Esophagus muscularis mucosa (tissue), 4 donors: ENCODE results near the gene RIC8B.

Experiments used
- CTCF ChIP-seq, 3 experiments: fragments of 200-600 bp in 2 of 3; fragments of 450-650 bp in 1 of 3; sonication (generic) in 2 of 3; IDR thresholded peaks; one replicate each; pipeline ENCODE4 v1.5.1; 2017 to 2019; ENCODE audit warnings: antibody characterized with exemption in 3 of 3, mild to moderate bottlenecking in 2 of 3, moderate library complexity in 1 of 3
- EP300 ChIP-seq: sonication (generic); formaldehyde crosslinking; IDR thresholded peaks from one replicate; pipeline ENCODE4 v1.6.1; 2017; ENCODE audit warnings: antibody characterized with exemption
- POLR2A ChIP-seq: fragments of 450-650 bp; IDR thresholded peaks from one replicate; pipeline ENCODE4 v1.6.1; 2017; ENCODE audit warnings: antibody characterized with exemption, moderate library complexity, mild to moderate bottlenecking, low read depth

DNA sequence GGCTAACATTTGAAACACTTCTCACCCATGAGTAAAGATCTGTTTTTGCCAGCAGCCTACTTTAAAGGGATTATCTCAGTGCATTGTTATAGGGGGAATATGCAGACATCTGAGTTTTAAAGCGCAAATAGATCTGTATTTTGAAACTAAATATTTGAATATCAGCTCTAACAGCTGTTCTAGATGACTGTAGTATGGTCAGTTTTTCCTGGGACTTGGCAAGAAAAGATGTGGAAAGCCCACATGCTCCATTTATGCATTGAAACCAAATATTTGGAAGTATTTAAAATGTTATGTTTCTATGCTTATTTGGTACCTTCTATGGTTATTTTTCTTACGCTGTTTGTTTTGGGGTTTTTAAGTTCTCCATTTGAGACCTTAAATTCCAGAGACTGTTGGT, 41.7 kb downstream of the RIC8B start:
- TF ChIP-seq EP300 (no peak), CTCF (IDR thresholded peaks at IDR 0.05) (no peak), POLR2A (no peak)
